HL-60 (cell line): ENCODE results near the gene C17orf100.

Experiments
- SPI1 ChIP-seq: IDR thresholded peaks from 2 replicates; pipeline ENCODE4 v1.6.1; 2012; ENCODE audit warnings: low read depth, mild to moderate bottlenecking, borderline replicate concordance
- TF ChIP-seq, protein P1 (sequence below): IDR thresholded peaks from one replicate; pipeline ENCODE4 v1.5.1; 2011; ENCODE audit warnings: low read length, control low read depth, inconsistent platforms; ENCODE audit not compliant: insufficient read depth

DNA sequence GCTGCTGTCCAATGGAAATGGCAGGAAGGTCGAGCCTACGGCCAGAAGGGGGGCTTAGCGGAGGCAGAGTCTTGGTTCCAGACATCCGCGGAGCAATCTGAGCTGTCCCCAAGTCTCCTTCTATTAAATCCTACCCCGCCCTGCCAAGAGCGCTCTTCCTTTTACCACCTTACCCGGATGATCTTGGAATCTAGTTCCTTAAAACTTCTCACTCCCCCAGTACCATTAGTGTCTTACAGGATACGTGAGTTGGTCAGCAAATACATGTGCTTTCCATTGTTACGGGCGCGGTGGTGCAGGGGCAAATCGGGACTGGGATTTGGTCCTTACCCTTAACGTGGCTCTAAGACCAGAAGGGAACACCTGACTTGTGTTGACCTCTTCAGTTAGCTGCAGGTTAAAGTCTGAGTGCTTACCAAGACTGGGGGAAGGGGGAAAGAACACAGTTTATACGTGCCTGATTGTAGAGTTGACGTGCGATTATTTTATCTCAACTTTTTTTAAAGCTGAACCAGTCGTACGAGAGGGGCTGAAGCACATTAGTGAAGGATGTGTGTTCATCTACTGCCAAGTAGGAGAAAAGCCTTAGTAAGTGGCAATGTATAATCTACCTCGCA is 10.2 kb upstream of the C17orf100 start:
- TF ChIP-seq, protein P1, sequence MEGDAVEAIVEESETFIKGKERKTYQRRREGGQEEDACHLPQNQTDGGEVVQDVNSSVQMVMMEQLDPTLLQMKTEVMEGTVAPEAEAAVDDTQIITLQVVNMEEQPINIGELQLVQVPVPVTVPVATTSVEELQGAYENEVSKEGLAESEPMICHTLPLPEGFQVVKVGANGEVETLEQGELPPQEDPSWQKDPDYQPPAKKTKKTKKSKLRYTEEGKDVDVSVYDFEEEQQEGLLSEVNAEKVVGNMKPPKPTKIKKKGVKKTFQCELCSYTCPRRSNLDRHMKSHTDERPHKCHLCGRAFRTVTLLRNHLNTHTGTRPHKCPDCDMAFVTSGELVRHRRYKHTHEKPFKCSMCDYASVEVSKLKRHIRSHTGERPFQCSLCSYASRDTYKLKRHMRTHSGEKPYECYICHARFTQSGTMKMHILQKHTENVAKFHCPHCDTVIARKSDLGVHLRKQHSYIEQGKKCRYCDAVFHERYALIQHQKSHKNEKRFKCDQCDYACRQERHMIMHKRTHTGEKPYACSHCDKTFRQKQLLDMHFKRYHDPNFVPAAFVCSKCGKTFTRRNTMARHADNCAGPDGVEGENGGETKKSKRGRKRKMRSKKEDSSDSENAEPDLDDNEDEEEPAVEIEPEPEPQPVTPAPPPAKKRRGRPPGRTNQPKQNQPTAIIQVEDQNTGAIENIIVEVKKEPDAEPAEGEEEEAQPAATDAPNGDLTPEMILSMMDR: no peak
- TF ChIP-seq SPI1: no peak
